Ascending aorta (tissue), 2 donors: ENCODE results near the gene ATXN3L. TPM values are rescaled to one million over a fixed set of nuclear protein-coding genes. Genes with fewer than 3 reads are reported as not detected.

ENCODE experiments used
- DNase-seq, 2 donors: peaks; one replicate each; pipeline ENCODE4 v3.0.0-alpha.2; 2019; ENCODE audit warnings: low spot score in 2 of 2
- H3K27ac ChIP-seq, 2 donors: fragments of 200-600 bp; sonication (generic); one replicate each; pipeline ENCODE4 v1.5.1; 2016 to 2017; ENCODE audit warnings: mild to moderate bottlenecking in 1 of 2
- H3K27me3 ChIP-seq: fragments of 200-600 bp; sonication (generic); one replicate; pipeline ENCODE4 v1.5.1; 2017
- H3K36me3 ChIP-seq, 2 donors: fragments of 200-600 bp; sonication (generic); one replicate each; pipeline ENCODE4 v1.5.1; 2016
- H3K4me1 ChIP-seq, 2 donors: fragments of 200-600 bp; sonication (generic); one replicate each; pipeline ENCODE4 v1.5.1; 2016 to 2017; ENCODE audit warnings: mild to moderate bottlenecking in 1 of 2
- H3K4me3 ChIP-seq, 2 donors: fragments of 200-600 bp; sonication (generic); one replicate each; pipeline ENCODE4 v1.5.1; 2016 to 2017; ENCODE audit warnings: mild to moderate bottlenecking in 1 of 2
- H3K9me3 ChIP-seq, 2 donors: fragments of 200-600 bp; sonication (generic); one replicate each; pipeline ENCODE4 v1.5.1; 2016
- intact Hi-C: fragments of 100-400 bp; cut with DNase I; formaldehyde crosslinking; loops from one replicate; pipeline ENCODE4 v1.15.1; 2023
- total RNA-seq: library from RNA; depleted of rRNA; stranded (reverse); fragments of >200 nt; gene quantifications from one replicate; pipeline ENCODE4 v1.1.0, GENCODE V29; 2016
- TF ChIP-seq, protein P1 (sequence below), 3 experiments: fragments of 200-600 bp in 2 of 3; fragments of 450-650 bp in 1 of 3; sonication (generic) in 2 of 3; IDR thresholded peaks; one replicate each; pipeline ENCODE4 v1.5.1; 2016 to 2019; ENCODE audit warnings: antibody characterized with exemption in 3 of 3, mild to moderate bottlenecking in 1 of 3, moderate library complexity in 1 of 3

Gene ATXN3L
- total RNA-seq, 1 donor from 2014 or later: not detected

DNA sequence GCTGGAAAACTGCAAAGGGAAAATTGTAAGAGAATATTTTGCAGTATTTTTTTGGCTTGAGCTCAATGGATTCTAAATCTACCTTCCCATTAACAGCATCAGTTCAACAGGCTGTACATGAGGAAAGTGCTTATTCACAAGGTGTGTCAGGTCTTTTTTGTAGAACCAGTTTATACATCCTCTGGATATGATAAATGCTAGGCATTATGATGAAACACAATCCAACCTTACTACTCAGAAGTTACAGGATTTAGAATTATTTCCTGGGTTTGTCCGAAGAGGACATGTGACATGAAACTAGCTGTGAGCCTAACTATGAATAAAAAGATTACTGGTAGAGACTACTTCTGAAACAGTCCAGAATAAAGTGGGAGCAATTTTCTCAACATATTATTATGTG, 49.5 kb downstream of the ATXN3L start:
- intact Hi-C loops: no loop called here
- H3K36me3 ChIP-seq: no peaks in the 10 kb centered on the region
- no peak for DNase-seq
- no peak overlapping the region for H3K4me3 ChIP-seq
- H3K27me3 ChIP-seq: no peaks in the 10 kb centered on the region
- H3K4me1 ChIP-seq: no peaks in the 10 kb centered on the region
- TF ChIP-seq, protein P1, sequence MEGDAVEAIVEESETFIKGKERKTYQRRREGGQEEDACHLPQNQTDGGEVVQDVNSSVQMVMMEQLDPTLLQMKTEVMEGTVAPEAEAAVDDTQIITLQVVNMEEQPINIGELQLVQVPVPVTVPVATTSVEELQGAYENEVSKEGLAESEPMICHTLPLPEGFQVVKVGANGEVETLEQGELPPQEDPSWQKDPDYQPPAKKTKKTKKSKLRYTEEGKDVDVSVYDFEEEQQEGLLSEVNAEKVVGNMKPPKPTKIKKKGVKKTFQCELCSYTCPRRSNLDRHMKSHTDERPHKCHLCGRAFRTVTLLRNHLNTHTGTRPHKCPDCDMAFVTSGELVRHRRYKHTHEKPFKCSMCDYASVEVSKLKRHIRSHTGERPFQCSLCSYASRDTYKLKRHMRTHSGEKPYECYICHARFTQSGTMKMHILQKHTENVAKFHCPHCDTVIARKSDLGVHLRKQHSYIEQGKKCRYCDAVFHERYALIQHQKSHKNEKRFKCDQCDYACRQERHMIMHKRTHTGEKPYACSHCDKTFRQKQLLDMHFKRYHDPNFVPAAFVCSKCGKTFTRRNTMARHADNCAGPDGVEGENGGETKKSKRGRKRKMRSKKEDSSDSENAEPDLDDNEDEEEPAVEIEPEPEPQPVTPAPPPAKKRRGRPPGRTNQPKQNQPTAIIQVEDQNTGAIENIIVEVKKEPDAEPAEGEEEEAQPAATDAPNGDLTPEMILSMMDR (IDR thresholded peaks at IDR 0.05): no peak
- H3K27ac ChIP-seq: no peak overlapping the region
- H3K9me3 ChIP-seq: no peaks in the 10 kb centered on the region

DNA sequence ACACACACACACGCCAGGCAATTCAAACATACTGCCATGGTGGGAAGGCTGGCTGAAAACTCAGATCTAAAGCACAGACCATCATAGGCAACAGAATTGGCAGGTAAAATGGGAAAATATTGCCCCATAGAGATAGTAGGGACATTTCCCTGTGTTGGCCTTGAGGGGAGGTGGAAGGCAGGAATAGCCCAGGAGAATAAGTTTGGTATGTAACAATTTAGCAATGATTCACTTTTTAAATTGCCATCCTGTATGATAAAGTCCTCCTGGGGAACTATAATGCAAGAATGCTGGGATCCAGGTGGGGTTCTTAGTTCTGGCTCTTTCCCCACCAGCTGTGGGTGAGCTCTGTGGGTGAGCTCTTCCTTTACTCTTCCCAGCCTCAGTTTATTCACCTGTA, 51.0 kb downstream of the ATXN3L start:
- Histone ChIP-seq H3K4me3 (no peak overlapping the region), H3K36me3 (no peaks in the 10 kb centered on the region), H3K27ac (no peak overlapping the region), H3K9me3 (no peaks in the 10 kb centered on the region), H3K27me3 (no peaks in the 10 kb centered on the region), H3K4me1 (no peaks in the 10 kb centered on the region)
- TF ChIP-seq, protein P1 (IDR thresholded peaks at IDR 0.05): no peak
- no peak for DNase-seq
- intact Hi-C loops: no loop called here

Other genes starting within 250 kb of the ATXN3L start
- gene EGFL6, start 249.5 kb upstream of the ATXN3L start, total RNA-seq: not detected